ENCODE results near the gene TOB1.

Gene TOB1

DNA sequence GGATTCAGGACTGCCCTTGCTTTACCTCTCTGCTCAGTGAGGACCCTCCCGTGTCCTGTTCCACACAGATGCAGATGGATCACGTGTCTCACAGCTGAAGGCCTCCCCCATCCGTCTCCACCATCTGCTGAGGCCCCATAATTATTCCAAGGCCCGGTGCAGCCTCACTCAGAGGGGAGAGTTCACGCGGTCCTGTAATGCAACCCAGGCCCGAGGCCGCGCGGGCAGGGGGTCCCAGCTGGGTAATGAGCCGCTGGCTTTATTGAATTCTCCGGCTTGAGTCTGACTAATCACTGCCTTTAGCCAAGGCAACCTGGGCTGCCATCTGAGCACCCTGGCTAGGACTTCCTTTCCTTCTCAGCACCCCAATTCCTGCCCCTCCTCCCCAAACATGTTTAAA lies 35.2 kb downstream of the TOB1 start:
- TF ChIP-seq POLR2AphosphoS5 (IDR thresholded peaks at IDR 0.05; ENCODE audit: low read depth, low read length) (no peak), FOXP2 (optimal IDR thresholded peaks at IDR 0.05; ENCODE audit: borderline replicate concordance, extremely low read depth, extremely low read length, insufficient read depth) (no peak), SIN3A (IDR thresholded peaks at IDR 0.05; ENCODE audit: borderline replicate concordance, insufficient read depth, low read length) (no peak), TAF1 (IDR thresholded peaks at IDR 0.05; ENCODE audit: borderline replicate concordance, insufficient read depth, low read length) (no peak)
- TF ChIP-seq, protein P1, sequence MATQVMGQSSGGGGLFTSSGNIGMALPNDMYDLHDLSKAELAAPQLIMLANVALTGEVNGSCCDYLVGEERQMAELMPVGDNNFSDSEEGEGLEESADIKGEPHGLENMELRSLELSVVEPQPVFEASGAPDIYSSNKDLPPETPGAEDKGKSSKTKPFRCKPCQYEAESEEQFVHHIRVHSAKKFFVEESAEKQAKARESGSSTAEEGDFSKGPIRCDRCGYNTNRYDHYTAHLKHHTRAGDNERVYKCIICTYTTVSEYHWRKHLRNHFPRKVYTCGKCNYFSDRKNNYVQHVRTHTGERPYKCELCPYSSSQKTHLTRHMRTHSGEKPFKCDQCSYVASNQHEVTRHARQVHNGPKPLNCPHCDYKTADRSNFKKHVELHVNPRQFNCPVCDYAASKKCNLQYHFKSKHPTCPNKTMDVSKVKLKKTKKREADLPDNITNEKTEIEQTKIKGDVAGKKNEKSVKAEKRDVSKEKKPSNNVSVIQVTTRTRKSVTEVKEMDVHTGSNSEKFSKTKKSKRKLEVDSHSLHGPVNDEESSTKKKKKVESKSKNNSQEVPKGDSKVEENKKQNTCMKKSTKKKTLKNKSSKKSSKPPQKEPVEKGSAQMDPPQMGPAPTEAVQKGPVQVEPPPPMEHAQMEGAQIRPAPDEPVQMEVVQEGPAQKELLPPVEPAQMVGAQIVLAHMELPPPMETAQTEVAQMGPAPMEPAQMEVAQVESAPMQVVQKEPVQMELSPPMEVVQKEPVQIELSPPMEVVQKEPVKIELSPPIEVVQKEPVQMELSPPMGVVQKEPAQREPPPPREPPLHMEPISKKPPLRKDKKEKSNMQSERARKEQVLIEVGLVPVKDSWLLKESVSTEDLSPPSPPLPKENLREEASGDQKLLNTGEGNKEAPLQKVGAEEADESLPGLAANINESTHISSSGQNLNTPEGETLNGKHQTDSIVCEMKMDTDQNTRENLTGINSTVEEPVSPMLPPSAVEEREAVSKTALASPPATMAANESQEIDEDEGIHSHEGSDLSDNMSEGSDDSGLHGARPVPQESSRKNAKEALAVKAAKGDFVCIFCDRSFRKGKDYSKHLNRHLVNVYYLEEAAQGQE (IDR thresholded peaks at IDR 0.05; ENCODE audit: insufficient read depth in 1 of 2, low read depth in 2 of 2, low read length in 2 of 2) = no peak

DNA sequence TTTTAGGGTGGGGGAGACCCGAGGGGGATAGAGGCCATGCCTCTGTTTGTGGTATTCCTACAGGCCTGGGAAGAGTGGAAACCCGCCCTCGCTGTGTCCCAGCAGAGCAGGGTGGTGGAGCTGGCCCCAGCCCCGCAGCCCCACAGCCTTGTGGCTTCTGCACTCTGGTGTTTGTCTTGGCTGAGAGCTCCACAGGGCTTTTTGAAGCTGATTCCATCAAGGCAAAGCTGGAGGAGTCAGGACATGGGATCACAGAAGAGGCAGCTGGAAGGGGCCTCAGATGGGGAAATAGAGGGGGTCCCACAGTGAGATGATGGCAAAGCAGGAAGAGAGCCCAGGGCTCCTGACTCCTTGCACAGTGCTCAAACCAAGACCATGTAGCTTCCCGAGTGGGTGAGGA lies 35.8 kb downstream of the TOB1 start:
- no peak for TF ChIP-seq FOXP2 (optimal IDR thresholded peaks at IDR 0.05; ENCODE audit: borderline replicate concordance, extremely low read depth, extremely low read length, insufficient read depth)
- no peak for TF ChIP-seq TAF1 (IDR thresholded peaks at IDR 0.05; ENCODE audit: borderline replicate concordance, insufficient read depth, low read length)
- TF ChIP-seq SIN3A (IDR thresholded peaks at IDR 0.05; ENCODE audit: borderline replicate concordance, insufficient read depth, low read length) = no peak
- TF ChIP-seq, protein P1 (IDR thresholded peaks at IDR 0.05; ENCODE audit: insufficient read depth in 1 of 2, low read depth in 2 of 2, low read length in 2 of 2) = no peak
- no peak for TF ChIP-seq POLR2AphosphoS5 (IDR thresholded peaks at IDR 0.05; ENCODE audit: low read depth, low read length)

DNA sequence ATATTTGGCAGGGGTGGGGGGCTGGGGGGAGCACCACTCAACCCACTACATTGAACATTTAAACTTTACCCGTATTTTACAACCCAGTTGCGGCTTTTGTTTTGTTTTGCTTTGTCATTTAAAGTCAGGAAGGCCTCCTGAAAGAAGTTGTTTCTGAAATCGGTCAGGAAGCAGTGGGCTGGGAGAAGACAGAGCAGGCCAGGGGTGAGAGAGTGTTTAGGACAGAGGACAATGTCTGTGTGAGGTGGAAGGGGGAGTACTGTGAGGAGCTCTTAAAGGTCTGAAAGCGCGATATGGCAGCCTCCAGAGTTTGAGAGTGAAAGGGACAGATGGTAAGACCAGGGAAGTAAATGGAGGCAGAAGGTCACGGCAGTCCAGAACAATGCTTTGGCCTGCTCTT lies 36.8 kb downstream of the TOB1 start:
- TF ChIP-seq FOXP2 (optimal IDR thresholded peaks at IDR 0.05; ENCODE audit: borderline replicate concordance, extremely low read depth, extremely low read length, insufficient read depth) = no peak
- TF ChIP-seq TAF1 (IDR thresholded peaks at IDR 0.05; ENCODE audit: borderline replicate concordance, insufficient read depth, low read length) = no peak
- no peak for TF ChIP-seq POLR2AphosphoS5 (IDR thresholded peaks at IDR 0.05; ENCODE audit: low read depth, low read length)
- TF ChIP-seq, protein P1 (IDR thresholded peaks at IDR 0.05; ENCODE audit: insufficient read depth in 1 of 2, low read depth in 2 of 2, low read length in 2 of 2) = no peak
- TF ChIP-seq SIN3A (IDR thresholded peaks at IDR 0.05; ENCODE audit: borderline replicate concordance, insufficient read depth, low read length) = no peak

DNA sequence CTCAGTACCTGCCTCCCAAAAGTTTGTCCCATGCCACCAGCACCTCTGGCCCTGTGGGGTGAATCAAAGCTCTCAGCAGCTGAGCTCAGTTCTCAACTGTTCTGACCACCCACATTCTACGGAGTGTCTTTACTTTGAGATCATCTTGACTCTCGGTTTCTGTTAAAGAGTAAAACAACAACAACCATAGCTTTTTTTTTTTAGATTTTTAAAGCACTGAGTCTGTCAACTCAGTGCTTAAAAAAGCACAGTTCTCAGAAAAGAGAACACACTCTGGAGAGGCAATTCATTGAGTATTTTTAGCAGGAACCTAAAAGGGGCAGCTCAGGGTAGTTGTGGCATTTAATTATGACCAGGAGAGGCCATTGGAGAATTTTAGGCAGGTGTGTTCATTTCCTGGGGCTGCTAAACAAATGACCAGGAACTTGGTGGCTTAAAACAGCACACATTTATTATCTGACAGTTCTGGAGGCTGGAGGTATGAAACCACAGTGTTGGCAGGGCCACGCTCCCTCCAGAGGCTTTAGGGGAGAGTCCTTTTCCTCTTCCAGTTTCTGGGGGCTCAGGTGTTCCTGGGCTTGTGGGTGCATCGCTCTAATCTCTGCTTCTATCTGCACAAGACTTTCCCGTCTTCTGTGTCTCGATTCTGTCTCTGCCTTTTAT lies 37.5 kb downstream of the TOB1 start:
- TF ChIP-seq FOXP2 (optimal IDR thresholded peaks at IDR 0.05; ENCODE audit: borderline replicate concordance, extremely low read depth, extremely low read length, insufficient read depth) (no peak), POLR2AphosphoS5 (IDR thresholded peaks at IDR 0.05; ENCODE audit: low read depth, low read length) (no peak), SIN3A (IDR thresholded peaks at IDR 0.05; ENCODE audit: borderline replicate concordance, insufficient read depth, low read length) (no peak), TAF1 (IDR thresholded peaks at IDR 0.05; ENCODE audit: borderline replicate concordance, insufficient read depth, low read length) (no peak)
- TF ChIP-seq, protein P1 (IDR thresholded peaks at IDR 0.05; ENCODE audit: insufficient read depth in 1 of 2, low read depth in 2 of 2, low read length in 2 of 2) = no peak
